Bronchial epithelial cell (primary cell): Measurements from ENCODE around the gene GPRC5A. TPM values are rescaled to one million over a fixed set of nuclear protein-coding genes. Genes with fewer than 3 reads are reported as not detected.

Experiments used
- DNase-seq: peaks from one replicate; pipeline ENCODE4 v3.0.0-alpha.2; 2010; ENCODE audit warnings: low read depth
- FAIRE-seq: peaks from 2 replicates; lab custom pipeline; 2011; peaks lifted over from hg19 to GRCh38; lab: Jason Lieb, UNC
- H3K27me3 ChIP-seq: 2 replicates; pipeline ENCODE4 v1.5.1; 2011; ENCODE audit warnings: low read length; ENCODE audit not compliant: control insufficient read depth, insufficient read depth
- H3K36me3 ChIP-seq: 2 replicates; pipeline ENCODE4 v1.5.1; 2011; ENCODE audit warnings: low read length; ENCODE audit not compliant: control insufficient read depth, insufficient read depth
- H3K4me3 ChIP-seq: 2 replicates; pipeline ENCODE4 v1.5.1; 2011; ENCODE audit warnings: mild to moderate bottlenecking, low read depth, low read length, control low read depth
- CTCF ChIP-seq: IDR thresholded peaks from 2 replicates; pipeline ENCODE4 v1.5.1; 2011; ENCODE audit warnings: mild to moderate bottlenecking, moderate library complexity, low read length, control low read depth, inconsistent platforms; ENCODE audit not compliant: insufficient read depth, severe bottlenecking
- total RNA-seq: library from RNA; depleted of rRNA; stranded (reverse); fragments of >200 nt; gene quantifications from 2 replicates; pipeline ENCODE4 v1.2.1, GENCODE V29; 2014

The GPRC5A gene
- total RNA-seq, 1 donor from 2014 or later: 16.1 TPM

- no peak for FAIRE-seq
- no peak for TF ChIP-seq CTCF
- Histone ChIP-seq H3K36me3 (no peaks in the 10 kb centered on the region), H3K27me3 (no peaks in the 10 kb centered on the region), H3K4me3 (no peak overlapping the region)
- no peak for DNase-seq
Observed at GRCh38 chr12:12924169-12924568, 32.8 kb downstream of the GPRC5A start.

- no peak for DNase-seq
- Histone ChIP-seq H3K36me3 (peaks cover 4% of the 10 kb centered on the region), H3K27me3 (no peaks in the 10 kb centered on the region), H3K4me3 (no peak overlapping the region)
- no peak for FAIRE-seq
- no peak for TF ChIP-seq CTCF
Observed at GRCh38 chr12:12925388-12925787, 34.0 kb downstream of the GPRC5A start.

- Histone ChIP-seq H3K4me3 (no peak overlapping the region), H3K36me3 (peaks cover 4% of the 10 kb centered on the region), H3K27me3 (no peaks in the 10 kb centered on the region)
- FAIRE-seq (no peak), DNase-seq (no peak)
- TF ChIP-seq CTCF: no peak
Observed at GRCh38 chr12:12926571-12927071, 35.3 kb downstream of the GPRC5A start.

GRCh38 chr12:12927211-12928079 is 36.1 kb downstream of the GPRC5A start:
- Histone ChIP-seq H3K4me3 (peak overlapping the region; percentile 59), H3K36me3 (peaks cover 4% of the 10 kb centered on the region), H3K27me3 (no peaks in the 10 kb centered on the region)
- DNase-seq: peak; percentile 84
- no peak for FAIRE-seq
- no peak for TF ChIP-seq CTCF

- no peak overlapping the region for H3K4me3 ChIP-seq
- no peak for TF ChIP-seq CTCF
- no peak for DNase-seq
- H3K27me3 ChIP-seq: no peaks in the 10 kb centered on the region
- no peak for FAIRE-seq
- H3K36me3 ChIP-seq: peaks cover 4% of the 10 kb centered on the region
Observed at GRCh38 chr12:12929696-12930095, 38.3 kb downstream of the GPRC5A start.
